ENCODE measurements around the gene GFPT2.

The GFPT2 gene

DNA sequence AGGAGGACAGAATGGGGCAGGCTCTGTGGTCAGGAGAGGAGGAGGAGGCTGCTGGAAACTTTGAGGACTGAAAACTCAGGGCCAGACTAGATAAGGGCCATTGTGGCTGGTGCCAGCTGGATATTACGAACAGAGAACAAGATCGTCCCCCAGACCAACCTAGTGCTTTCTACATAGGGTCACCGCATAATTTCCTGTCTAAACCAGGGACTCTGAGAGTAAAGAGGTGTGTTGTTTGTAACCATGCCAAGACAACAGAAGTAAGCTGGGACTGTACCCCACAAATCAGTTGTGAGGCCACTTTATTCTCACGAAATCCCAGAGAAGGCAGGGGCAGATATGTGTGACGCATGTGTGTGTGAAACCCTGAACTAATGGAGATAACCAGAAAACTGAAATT is 20.3 kb upstream of the GFPT2 start:
- no peak for DNase-seq (ENCODE audit: low read depth)
- no peak overlapping the region for H3K4me3 ChIP-seq (ENCODE audit: low read length)
- TF ChIP-seq, protein P1, sequence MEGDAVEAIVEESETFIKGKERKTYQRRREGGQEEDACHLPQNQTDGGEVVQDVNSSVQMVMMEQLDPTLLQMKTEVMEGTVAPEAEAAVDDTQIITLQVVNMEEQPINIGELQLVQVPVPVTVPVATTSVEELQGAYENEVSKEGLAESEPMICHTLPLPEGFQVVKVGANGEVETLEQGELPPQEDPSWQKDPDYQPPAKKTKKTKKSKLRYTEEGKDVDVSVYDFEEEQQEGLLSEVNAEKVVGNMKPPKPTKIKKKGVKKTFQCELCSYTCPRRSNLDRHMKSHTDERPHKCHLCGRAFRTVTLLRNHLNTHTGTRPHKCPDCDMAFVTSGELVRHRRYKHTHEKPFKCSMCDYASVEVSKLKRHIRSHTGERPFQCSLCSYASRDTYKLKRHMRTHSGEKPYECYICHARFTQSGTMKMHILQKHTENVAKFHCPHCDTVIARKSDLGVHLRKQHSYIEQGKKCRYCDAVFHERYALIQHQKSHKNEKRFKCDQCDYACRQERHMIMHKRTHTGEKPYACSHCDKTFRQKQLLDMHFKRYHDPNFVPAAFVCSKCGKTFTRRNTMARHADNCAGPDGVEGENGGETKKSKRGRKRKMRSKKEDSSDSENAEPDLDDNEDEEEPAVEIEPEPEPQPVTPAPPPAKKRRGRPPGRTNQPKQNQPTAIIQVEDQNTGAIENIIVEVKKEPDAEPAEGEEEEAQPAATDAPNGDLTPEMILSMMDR (IDR thresholded peaks at IDR 0.05; ENCODE audit: insufficient read depth, low read depth, low read length, missing control alignments) = no peak

DNA sequence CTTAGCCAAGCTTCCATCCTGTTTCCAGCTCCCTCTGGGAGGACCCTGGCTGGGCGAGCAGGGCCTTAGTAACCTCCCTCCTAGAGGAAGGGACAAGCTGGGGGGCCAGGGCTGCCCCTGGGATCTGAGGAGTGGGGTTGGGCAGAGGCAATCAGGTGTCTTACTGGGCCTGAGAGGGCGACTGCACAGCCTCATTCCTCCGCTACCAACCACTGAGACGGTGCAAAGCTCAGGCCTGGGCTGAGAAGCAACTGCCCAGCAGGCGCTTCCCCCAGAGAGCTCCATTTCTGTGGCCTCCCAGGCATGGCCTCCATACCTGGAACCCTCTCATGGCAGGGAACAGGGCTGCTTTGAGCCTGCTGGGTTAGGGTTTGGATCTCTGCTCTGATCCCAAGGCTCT is 18.8 kb upstream of the GFPT2 start:
- TF ChIP-seq, protein P1 (IDR thresholded peaks at IDR 0.05; ENCODE audit: insufficient read depth, low read depth, low read length, missing control alignments) = no peak
- no peak for DNase-seq (ENCODE audit: low read depth)
- no peak overlapping the region for H3K4me3 ChIP-seq (ENCODE audit: low read length)

DNA sequence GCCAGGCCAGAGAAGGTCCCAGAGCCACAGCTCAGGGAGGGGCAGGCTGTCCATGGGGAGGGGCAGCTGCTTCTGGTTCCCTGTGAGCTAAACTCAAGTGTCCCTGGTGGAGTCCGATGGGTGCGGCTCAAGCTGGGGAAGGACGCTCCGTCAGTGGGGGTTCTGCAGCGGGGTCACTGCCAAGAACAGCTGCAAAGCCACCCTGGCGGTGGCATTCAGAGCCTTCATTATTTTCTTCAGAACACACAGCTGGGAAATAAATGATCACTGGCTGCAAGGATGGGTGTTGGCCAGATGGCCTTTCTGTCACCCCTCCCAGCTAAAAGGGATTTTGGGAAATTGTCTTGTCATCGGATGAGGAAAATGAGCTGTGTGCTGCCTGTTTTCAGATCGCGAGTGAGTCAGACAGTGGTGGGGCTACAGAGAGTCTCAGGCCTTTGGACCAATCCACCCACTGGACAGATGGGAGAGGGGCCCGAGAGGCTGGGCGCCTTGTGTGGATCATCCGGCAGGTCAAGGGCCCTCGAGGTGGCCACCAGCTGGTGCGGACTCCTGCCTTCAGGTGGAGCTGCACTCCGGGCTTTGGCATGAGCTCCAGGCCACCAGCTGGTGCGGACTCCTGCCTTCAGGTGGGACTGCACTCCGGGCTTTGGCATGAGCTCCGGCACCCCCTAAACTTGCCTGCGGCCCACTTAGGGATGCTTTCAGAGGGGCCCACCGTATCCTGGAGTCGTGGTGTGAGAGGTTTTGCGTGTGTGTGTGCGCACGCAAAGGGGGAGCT is 17.9 kb upstream of the GFPT2 start:
- H3K4me3 ChIP-seq (ENCODE audit: low read length) = no peak overlapping the region
- TF ChIP-seq, protein P1 (IDR thresholded peaks at IDR 0.05; ENCODE audit: insufficient read depth, low read depth, low read length, missing control alignments) = no peak
- no peak for DNase-seq (ENCODE audit: low read depth)

DNA sequence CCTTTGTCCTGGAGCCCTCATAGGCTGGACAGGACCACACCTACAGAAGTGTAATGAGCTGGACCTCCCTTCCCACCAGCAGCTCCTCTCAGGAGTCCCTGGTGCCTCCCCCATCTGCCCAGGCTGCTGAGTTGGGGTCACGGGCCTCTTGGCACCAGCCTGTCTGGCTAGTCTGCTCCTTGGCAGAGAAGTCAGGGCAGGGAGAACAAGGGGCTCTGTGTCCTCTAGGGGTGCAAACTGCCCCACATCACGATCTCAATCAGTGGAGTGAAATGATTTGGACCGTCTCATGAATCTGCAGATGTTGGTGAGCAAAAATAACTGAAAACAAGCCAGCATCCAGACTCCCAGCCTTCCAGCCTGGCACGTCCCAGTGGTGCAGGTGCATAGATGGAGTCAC is 14.9 kb upstream of the GFPT2 start:
- H3K4me3 ChIP-seq (ENCODE audit: low read length) = no peak overlapping the region
- DNase-seq (ENCODE audit: low read depth) = no peak
- TF ChIP-seq, protein P1 (IDR thresholded peaks at IDR 0.05; ENCODE audit: insufficient read depth, low read depth, low read length, missing control alignments) = no peak

DNA sequence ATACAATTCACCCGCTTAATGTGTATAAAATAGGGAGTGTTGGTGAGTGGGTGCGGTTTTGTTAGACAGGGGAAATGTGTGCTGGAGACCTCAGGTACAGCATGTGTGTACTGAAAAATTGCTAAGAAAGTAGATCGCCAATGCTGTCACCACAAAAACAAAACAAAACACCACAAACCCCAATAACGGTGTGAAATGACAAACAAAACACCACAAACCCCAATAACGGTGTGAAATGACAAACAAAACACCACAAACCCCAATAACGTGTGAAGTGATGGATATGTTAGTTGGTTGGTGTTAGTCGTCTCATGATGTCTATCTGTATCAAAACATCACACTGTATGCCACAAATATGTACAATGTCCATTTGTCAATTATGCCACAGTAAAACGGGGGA is 14.2 kb upstream of the GFPT2 start:
- no peak overlapping the region for H3K4me3 ChIP-seq (ENCODE audit: low read length)
- DNase-seq (ENCODE audit: low read depth) = no peak
- TF ChIP-seq, protein P1 (IDR thresholded peaks at IDR 0.05; ENCODE audit: insufficient read depth, low read depth, low read length, missing control alignments) = no peak

DNA sequence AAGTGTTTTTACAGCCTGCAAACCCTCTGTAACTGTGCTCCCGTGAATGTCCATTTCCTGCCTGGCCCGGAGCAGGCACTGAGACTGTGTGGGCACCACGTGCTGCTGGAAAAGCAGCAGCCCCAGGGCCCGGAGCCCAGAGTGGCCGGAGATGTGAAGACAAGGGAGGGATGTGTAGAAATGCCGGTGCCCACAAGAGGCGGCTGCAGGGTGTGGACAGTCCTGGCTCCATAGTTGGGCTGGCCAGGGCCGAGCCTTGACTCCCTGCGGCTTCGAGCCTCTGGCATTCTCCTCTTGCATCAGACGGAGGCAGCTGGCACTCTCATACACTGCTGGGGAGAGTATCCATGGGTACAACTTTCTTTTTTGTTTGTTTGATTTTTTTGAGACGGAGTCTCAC is 13.2 kb upstream of the GFPT2 start:
- no peak overlapping the region for H3K4me3 ChIP-seq (ENCODE audit: low read length)
- DNase-seq (ENCODE audit: low read depth) = no peak
- TF ChIP-seq, protein P1 (IDR thresholded peaks at IDR 0.05; ENCODE audit: insufficient read depth, low read depth, low read length, missing control alignments) = no peak

DNA sequence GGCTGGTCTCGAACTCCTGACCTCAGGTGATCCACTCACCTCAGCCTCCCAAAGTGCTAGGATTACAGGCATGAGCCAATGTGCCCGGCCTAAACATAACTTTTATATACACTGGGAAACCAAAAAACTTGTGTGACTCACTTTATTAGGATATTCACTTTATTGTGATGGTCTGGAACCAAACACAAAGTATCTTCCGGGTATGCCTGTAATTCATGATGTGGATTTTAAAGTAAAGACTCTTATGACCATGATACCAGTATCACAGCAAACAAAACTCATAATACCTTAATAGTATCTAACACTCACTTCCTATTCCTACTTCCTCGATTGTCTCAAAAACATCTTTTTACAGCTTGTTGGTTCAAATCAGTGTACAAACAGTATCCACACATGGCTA is 12.7 kb upstream of the GFPT2 start:
- TF ChIP-seq, protein P1 (IDR thresholded peaks at IDR 0.05; ENCODE audit: insufficient read depth, low read depth, low read length, missing control alignments) = no peak
- no peak overlapping the region for H3K4me3 ChIP-seq (ENCODE audit: low read length)
- no peak for DNase-seq (ENCODE audit: low read depth)

All from epithelial cell of esophagus (primary cell).